Erythroblast (primary cell): Measurements from ENCODE around the gene CLBA1.
A peak's percentile ranks its signal among the peaks of the same experiment; 100 is the strongest.

Experiments
- DNase-seq, 2 experiments: peaks; one replicate each; lab custom pipeline; 2025; lab: John Stamatoyannopoulos, UW
- GATA1 ChIP-seq: IDR thresholded peaks from 2 replicates; pipeline ENCODE4 v1.6.1; 2011; ENCODE audit warnings: low read depth, mild to moderate bottlenecking, control low read depth, low read length, moderate library complexity
- POLR2A ChIP-seq: IDR thresholded peaks from 2 replicates; pipeline ENCODE4 v1.6.1; 2011; ENCODE audit warnings: mild to moderate bottlenecking, low read length

The CLBA1 gene

DNA sequence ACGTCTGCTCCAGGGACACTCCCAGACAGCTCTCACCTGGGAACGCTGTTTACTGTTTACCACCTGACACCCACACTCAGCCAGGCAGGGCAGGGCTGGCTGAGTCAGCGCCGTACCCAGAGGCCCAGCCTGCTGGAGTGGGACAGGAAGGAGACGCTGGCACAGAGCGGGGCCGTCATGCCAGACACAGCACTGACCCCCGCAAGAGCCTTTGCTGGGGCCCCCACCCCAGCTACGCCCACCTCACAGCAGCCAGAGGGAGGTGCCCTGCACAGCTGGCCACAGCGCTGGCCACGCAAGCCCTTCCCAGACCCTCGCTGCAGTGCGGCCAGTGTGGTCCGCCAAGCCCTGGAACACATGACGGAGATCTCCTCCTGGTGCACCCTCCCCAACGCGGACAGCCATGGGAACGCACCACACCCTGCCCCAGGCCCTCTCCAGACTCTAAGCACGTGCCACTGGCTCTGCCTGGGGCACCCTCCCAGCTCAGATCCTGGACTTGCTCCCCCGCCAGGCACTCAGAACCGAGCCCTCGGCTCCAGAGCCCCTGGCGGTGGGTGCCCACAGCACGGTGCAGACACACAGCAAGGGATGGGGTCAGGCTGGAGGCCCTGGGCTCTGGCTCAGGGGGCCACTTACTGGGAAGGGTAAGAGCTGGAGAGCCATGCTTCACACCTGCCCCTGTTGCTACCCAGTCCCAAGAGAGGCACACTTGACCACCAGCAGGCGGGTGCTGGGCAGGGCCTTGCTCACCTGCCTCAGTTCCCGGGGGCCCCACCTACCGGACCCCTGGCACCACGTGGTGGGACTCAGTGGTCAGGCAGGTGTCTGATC lies 13.1 kb upstream of the CLBA1 start:
- DNase-seq: no peak
- no peak for TF ChIP-seq GATA1
- no peak for TF ChIP-seq POLR2A

DNA sequence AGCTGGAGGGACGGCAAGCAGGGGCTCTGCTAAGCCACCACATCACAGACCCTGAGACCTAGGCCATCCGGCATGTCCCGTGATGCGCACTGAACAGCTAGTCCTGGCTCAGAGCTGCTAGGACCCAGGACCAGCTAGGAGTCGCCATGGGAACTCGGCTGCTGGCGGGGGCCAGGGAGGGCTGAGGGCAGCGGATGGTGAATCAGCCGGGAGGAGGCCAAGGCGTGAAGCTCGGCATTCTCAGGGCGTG lies 12.5 kb upstream of the CLBA1 start:
- DNase-seq: no peak
- TF ChIP-seq POLR2A (no peak), GATA1 (no peak)

DNA sequence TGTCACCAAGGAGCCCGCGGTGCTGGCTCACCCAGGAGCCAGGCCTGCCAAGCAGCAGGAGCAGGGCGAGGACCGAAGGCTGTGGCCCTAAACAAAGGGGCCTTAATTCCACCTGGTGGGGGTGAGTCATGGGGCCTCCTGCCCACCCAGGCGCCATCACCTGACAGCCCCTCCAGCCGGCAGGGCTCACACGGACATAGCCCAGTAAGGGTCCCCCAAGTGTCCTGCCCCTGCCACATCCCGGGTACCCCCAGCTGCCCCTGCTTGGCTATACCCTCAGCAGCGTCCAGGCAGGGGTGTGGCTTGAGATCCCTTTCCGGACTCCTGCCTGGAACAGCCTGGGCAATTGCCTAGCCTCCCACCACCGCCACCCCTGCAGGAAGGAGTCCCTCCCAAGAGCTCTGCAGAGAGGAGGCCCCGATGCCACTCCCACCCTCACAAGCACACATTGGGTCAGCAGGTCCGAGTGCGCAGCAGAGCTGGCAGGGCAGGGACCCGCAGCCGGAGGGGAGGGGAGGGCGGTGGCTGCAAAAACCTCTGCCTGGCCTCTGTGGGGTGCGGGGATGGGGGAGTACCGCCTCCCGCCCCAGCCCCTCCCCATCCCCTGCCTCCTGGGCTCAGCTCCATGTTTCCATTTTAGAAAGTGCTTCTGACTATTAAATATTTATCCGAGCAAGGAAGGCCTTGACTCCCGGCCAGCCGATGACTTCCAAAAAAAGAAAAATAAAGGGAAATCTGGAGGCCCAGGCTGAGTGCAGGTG lies 12.0 kb upstream of the CLBA1 start:
- TF ChIP-seq POLR2A (no peak), GATA1 (no peak)

DNA sequence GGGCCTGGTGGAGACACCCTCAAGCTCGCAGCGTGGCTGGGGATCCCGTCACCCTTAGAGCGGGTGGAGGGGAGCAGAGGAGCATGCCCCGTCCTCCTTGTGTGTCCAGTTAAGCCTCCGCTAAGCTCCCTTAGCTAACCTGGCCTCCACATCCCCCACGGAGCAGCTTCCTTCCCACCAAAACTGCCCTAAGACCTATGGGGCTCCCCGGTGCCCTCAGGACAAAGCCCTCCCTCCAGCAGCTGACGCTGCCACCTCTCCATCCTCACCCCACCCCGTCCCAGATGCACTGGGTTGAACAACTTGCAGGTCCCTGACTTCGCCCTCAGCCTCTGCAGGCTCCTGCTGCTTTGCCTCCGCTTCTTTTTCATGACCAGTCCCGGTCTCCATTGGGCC lies 11.4 kb upstream of the CLBA1 start:
- TF ChIP-seq POLR2A: no peak
- no peak for TF ChIP-seq GATA1
- no peak for DNase-seq

More for the DNA sequence above, 12.0 kb upstream of the CLBA1 start:
- no peak for DNase-seq

DNA sequence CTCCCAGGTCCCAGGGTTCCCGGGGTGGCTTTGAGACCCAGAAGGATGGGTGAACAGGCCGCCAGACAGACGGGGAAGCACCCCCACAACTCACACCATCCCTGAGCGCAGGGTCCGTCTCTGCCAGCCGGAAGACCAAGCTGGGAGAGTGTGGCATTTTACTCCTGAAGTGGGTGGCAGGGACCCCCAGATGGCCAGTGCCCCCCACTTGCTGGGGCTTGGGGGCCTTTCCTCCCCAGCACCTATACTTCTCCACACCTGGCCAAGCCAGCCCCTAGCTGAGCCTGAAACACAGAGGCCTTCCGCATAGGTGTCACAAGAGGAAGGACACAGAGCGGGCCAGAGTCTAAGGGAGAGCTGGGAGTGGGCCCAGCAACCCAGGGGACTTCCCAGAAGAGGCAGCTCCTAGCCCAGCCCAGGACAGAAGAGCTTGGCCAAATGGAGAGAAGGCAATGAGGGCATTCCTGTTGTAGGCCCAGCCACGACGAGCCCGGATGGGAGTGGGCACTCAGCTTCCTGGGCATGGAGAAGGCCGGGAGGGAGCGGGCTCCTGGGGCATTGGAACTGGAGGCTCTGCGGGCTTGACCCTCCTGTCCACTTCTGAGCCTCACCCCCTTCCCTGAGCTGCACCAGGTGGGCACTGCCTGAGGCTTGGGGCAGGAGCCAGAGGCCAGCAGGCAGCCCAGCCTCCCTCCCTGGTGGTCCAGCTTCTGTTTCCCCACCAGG lies 10.8 kb upstream of the CLBA1 start:
- DNase-seq: no peak
- TF ChIP-seq GATA1 (no peak), POLR2A (no peak)

DNA sequence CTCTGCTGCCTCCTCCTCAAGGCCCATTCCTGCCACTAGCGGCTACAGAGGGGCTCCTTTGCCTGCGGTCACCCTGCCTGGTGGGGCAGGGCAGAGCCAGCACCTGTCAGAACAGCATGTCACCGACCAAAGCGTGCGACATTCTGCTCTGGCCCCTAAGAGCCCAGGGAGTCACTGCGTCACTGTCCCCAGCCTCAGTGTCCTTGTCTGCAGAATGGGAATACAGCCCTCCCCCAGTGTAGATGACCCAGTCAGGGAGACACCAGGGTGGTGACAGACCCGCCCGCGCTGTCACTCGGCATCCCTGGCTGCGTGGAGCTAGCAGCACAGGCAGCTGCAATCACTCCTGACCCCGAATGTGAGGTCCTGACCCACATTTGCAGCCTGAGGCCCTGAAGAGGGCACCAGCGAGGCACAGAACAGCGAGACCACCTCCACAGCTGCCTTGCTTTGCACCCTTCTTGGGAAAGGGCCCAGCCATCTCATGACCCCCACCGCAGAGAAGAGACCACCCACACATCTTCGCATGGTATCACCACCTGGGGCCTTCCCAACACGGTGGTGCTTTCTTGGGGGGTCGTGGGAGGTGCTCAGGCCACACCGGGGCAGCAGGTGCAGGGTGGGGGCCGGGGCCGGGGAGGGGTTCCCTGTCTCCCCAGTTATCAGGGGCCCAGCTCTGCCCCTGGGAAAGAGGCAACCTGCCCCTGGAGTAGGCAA lies 9.9 kb upstream of the CLBA1 start:
- TF ChIP-seq GATA1 (no peak), POLR2A (no peak)
- peak in 1 of 2 experiments; percentile 24 for DNase-seq

DNA sequence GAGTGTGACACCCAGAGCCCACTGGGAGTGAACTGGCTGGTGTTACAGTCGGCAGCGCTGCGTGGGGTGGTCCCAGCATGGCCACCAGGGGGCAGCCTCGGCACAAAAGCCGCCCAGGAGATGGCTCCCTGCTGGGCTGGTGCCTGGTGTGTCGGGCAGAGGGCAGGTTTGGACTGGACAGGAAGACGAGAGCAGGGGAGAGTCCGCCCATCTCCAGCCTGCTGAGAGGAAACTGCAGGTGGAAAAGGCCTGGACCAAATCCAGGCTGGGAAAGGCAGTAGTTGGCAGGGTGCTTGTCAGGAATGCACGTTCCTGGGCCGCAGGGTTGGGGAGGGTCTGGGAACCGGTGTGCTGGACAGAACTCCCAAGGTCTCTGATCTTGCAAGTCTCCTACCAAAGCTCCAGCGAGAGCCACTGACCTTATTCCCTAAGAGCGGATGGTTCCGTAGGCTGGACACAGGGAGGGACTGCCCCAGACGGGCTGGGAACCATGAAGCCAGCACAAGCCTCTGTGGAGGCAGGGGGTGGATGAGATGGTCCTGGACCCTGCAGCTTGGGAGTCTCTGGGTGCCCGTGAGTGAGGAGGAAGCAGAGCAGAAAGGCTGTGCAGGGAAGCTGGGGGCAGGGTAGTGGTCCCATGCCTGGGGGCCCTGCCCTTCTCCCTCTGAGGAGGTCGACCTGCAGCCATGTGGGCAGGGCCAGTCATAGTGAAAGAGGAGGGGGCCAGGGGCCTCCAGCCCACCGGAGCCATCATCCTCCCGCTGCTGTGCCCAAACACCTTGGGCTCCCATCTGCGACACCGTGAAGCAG lies 9.2 kb upstream of the CLBA1 start:
- no peak for TF ChIP-seq POLR2A
- no peak for TF ChIP-seq GATA1
- DNase-seq: peak; percentile 80 to 90

DNA sequence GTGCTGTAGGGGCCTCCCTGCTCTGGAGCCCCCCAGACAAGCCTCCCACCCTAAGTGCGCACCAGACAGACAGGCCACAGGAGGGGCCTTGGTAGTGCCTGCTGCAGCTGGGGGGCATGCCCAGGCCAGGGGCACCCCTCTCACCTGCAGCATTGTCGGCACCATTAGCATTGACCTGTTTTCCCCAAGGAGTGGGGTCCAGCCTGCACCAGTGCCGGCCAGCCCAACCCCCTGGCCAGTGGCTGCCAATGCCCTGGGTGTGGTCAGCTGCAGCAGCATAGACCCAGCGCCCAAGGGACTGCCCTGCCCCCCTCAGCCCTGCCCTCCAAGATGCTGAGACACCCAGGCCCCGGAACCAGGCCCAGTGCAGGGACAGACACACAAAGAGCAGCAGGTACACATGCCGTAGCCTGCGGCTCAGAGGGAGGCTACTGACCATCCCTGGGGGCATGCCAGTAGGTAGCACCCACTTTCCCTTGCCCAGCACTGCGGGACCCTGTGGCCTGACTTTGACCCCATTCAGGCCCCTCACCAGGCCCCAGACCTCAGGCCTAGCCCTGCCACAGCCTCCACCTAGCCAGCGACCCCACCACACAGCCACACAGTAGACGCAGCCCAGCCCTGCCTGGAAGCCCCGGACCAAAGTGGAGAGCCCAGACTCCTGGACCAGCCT lies 8.4 kb upstream of the CLBA1 start:
- TF ChIP-seq POLR2A (no peak), GATA1 (no peak)
- no peak for DNase-seq

DNA sequence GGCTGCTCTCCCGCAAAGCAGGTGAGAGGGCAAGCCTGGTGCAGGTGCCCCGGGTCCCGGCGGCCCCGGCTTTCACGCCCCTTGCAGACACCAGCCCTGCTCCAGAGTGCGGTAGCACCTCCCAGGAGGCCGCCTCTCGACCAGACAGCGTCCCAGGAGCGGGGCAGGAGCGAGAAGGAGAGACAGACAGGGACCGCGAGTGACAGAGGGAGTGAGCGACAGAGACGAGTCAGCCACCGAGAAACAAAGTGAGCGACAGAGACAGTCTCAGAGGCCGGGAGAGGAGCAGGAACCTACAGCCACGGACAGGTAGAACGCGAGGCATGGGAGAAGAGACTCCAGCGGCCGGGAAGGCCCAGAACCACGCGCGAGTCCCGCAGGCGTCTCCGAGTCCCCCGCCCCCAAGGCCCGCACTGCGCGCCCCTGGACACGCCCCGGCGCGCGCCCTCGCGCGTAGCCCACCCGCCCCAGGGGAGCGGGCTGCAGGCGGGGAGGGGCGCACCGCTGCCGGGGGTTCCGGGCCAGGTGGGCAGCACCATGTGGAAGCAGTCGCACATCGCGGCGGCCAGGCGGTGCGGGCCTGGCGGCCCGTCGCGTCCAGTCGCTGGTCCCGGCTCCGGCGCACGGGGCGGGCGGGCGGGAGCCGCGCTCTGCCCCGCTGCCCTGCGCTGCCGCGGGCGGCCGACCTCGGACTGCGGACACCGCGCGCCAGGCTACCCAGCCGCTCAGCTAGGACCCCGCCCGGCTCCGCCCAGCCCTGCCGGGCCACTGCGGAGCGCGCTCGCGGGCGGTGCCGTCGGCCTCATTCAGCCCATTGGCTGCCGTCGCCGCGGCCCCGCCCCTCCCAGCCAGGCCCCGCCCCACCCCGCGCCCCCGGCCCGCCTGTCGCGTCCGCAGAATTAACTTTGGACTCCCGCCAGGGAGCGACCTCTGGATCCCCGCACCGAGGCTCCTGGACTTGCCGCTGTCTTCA lies 7.6 kb upstream of the CLBA1 start, which contains the start of gene AHNAK2:
Gene AHNAK2 (minus strand): TSS at position 694 of the 973 bp plus-strand sequence. CDS start 137 bp downstream, at position 557.
- no peak for TF ChIP-seq POLR2A
- no peak for TF ChIP-seq GATA1
- peak; percentile 85 to 86 for DNase-seq

DNA sequence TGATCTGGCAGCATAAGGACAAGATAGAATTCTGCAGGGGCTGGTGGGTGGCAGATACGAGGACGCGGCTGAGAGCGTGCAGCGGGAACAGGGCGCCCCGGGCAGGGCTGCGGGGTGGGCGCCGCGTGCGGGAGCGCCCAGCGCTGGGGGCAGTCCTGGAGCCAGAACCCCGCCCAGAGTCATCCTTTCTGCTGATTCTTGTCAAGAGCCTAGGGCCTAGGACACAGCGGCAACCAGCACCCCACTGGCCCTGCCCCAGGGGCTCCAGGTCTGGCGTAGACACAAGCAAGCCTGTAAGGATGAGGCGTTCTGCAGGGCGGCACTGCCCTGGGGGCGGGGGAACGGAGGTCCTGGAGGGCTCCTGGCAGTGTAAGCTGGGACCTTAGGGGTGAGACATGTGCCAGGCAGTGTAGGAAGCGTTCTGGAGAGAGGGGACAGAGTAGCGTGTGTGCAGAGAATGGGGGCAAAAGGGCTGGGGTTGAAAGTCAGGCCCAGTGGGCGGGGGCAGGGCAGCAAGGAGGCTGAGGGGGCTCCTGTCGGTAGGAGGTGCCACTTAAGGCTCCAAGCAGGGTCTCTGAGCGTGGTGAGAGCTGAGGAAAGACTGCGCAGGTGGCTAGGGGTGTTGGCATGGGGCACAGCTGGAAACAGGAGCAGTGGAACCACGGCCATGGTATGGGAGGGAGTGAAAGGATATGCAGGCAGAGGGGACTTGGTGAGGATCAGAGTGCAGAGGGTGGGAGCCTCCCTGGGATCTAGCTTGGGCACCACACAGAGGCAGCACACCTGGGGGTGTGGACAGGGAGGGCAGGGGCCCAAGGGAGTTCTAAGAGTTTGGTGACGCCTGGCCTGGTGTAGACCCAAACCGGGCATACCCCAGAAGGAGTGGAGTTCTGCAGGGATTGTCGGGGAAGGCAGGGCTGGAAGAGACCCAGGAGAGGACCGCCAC lies 6.6 kb upstream of the CLBA1 start:
- TF ChIP-seq POLR2A (no peak), GATA1 (no peak)

More for the DNA sequence above, 6.6 kb upstream of the CLBA1 start:
- peak in 1 of 2 experiments; percentile 40 for DNase-seq
